OCI-LY3 (cell line): ENCODE measurements around the gene PHLDB1.

ENCODE experiments used
- H2AFZ ChIP-seq: fragments of 200-600, 300-600 bp; shearing (Covaris generic); 2 replicates; pipeline ENCODE4 v1.6.0; 2014; ENCODE audit warnings: antibody characterized with exemption, low read depth, low read length
- H3K27ac ChIP-seq: fragments of 200-600, 300-600 bp; sonication (generic); 2 replicates; pipeline ENCODE4 v1.5.1; 2014; ENCODE audit warnings: mild to moderate bottlenecking, low read length, moderate library complexity, mixed read lengths
- H3K27me3 ChIP-seq: fragments of 200-600, 300-600 bp; sonication (generic); 2 replicates; pipeline ENCODE4 v1.6.1; 2014; ENCODE audit warnings: low read depth, low read length, mixed read lengths
- H3K36me3 ChIP-seq: fragments of 200-600, 300-600 bp; sonication (generic); replicated peaks from 2 replicates; pipeline ENCODE3; 2014; ENCODE audit warnings: low read depth, low read length, mixed read lengths
- H3K4me1 ChIP-seq: fragments of 300-600, 200-600 bp; sonication (generic); 2 replicates; pipeline ENCODE4 v1.6.1; 2014; ENCODE audit warnings: low read length, mixed read lengths
- H3K4me2 ChIP-seq: fragments of 200-600, 300-600 bp; sonication (generic); 2 replicates; pipeline ENCODE4 v1.6.1; 2014; ENCODE audit warnings: low read length, mixed read lengths
- H3K4me3 ChIP-seq: fragments of 300-600, 200-600 bp; sonication (generic); 2 replicates; pipeline ENCODE4 v1.5.1; 2014; ENCODE audit warnings: antibody characterized with exemption, mild to moderate bottlenecking, low read length, moderate library complexity
- H3K79me2 ChIP-seq: fragments of 300-600, 200-600 bp; shearing (Covaris generic); 2 replicates; pipeline ENCODE4 v1.6.1; 2014; ENCODE audit warnings: mild to moderate bottlenecking, low read length, mixed read lengths
- H3K9ac ChIP-seq: fragments of 300-600, 200-600 bp; shearing (Covaris generic); 2 replicates; pipeline ENCODE4 v1.6.0; 2014; ENCODE audit warnings: mild to moderate bottlenecking, low read length, moderate library complexity
- H3K9me3 ChIP-seq: fragments of 200-600, 300-600 bp; shearing (Covaris generic); 2 replicates; pipeline ENCODE4 v1.6.1; 2014; ENCODE audit warnings: low read length, mixed read lengths; ENCODE audit not compliant: insufficient read depth
- H4K20me1 ChIP-seq: fragments of 200-600, 300-600 bp; sonication (generic); 2 replicates; pipeline ENCODE4 v1.6.1; 2016; ENCODE audit warnings: low read length, mixed read lengths; ENCODE audit not compliant: insufficient read depth
- EZH2phosphoT487 ChIP-seq: fragments of 200-600 bp; shearing (Covaris generic); IDR thresholded peaks from 2 replicates; pipeline ENCODE4 v1.6.1; 2018; ENCODE audit warnings: antibody characterized with exemption, mixed run types, low read depth
- TF ChIP-seq, protein P1 (sequence below): fragments of 200-600, 300-600 bp; sonication (generic); IDR thresholded peaks from 2 replicates; pipeline ENCODE4 v1.5.1; 2014; ENCODE audit warnings: antibody characterized with exemption, low read length, low read depth

The PHLDB1 gene

DNA sequence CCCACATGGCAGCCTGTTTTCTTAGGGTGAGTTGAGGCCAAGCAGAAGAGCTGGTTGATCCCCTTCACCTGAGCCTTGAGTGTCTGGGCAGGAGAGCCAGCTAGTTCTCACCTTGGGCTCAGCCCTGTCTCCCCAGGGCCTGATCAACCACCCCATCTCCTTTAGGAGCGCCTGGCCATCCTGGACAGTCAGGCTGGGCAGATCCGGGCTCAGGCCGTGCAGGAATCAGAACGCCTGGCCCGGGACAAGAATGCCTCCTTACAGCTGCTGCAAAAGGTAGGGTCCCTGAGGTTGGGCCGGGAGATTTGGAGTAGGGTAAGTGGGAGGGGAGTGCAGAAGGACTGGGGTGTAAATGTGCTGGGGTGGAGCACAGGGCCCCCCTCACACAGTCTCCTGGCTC is 31.3 kb downstream of the PHLDB1 start:
- TF ChIP-seq, protein P1, sequence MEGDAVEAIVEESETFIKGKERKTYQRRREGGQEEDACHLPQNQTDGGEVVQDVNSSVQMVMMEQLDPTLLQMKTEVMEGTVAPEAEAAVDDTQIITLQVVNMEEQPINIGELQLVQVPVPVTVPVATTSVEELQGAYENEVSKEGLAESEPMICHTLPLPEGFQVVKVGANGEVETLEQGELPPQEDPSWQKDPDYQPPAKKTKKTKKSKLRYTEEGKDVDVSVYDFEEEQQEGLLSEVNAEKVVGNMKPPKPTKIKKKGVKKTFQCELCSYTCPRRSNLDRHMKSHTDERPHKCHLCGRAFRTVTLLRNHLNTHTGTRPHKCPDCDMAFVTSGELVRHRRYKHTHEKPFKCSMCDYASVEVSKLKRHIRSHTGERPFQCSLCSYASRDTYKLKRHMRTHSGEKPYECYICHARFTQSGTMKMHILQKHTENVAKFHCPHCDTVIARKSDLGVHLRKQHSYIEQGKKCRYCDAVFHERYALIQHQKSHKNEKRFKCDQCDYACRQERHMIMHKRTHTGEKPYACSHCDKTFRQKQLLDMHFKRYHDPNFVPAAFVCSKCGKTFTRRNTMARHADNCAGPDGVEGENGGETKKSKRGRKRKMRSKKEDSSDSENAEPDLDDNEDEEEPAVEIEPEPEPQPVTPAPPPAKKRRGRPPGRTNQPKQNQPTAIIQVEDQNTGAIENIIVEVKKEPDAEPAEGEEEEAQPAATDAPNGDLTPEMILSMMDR = no peak
- TF ChIP-seq EZH2phosphoT487 = no peak
- Histone ChIP-seq H3K27me3 (no peaks in the 10 kb centered on the region; the same call in 1 of the 2 replicates), H3K9me3 (no peaks in the 10 kb centered on the region)

DNA sequence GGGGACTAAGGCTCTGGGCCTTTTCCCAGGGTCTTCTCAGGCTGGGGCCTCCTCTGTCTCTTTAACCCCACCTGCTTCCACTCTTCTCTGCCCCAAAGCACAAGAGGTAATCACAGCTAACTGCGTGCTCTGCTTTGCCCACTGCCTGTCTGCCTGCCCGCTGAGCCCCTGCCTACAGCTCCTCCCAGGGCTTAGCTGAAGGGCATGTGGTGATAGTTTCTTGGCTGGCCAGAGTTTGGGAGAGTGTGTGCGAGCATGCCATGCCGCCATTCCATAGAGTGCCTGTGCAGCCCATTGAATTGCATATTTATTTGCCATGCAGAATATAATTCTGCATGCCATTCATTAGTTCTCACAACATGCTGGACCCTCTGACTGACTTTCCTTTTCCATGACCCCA is 32.5 kb downstream of the PHLDB1 start:
- H3K27me3 ChIP-seq = no peaks in the 10 kb centered on the region; the same call in 1 of the 2 replicates
- TF ChIP-seq, protein P1 = no peak
- no peak for TF ChIP-seq EZH2phosphoT487
- H3K9ac ChIP-seq = no peak overlapping the region
- H3K9me3 ChIP-seq = no peaks in the 10 kb centered on the region
- H3K36me3 ChIP-seq = no peaks in the 10 kb centered on the region
- H3K4me3 ChIP-seq = no peak overlapping the region
- no peaks in the 10 kb centered on the region for H3K4me1 ChIP-seq
- H3K27ac ChIP-seq = no peak overlapping the region
- H4K20me1 ChIP-seq = no peaks in the 10 kb centered on the region
- no peaks in the 10 kb centered on the region for H3K79me2 ChIP-seq
- no peak overlapping the region for H3K4me2 ChIP-seq
- no peak overlapping the region for H2AFZ ChIP-seq

More for the DNA sequence above, 31.3 kb downstream of the PHLDB1 start:
- no peak overlapping the region for H2AFZ ChIP-seq
- H3K9ac ChIP-seq = no peak overlapping the region
- H4K20me1 ChIP-seq = no peaks in the 10 kb centered on the region
- no peak overlapping the region for H3K27ac ChIP-seq
- no peak overlapping the region for H3K4me3 ChIP-seq
- no peaks in the 10 kb centered on the region for H3K4me1 ChIP-seq
- no peak overlapping the region for H3K4me2 ChIP-seq
- no peaks in the 10 kb centered on the region for H3K36me3 ChIP-seq
- no peaks in the 10 kb centered on the region for H3K79me2 ChIP-seq

DNA sequence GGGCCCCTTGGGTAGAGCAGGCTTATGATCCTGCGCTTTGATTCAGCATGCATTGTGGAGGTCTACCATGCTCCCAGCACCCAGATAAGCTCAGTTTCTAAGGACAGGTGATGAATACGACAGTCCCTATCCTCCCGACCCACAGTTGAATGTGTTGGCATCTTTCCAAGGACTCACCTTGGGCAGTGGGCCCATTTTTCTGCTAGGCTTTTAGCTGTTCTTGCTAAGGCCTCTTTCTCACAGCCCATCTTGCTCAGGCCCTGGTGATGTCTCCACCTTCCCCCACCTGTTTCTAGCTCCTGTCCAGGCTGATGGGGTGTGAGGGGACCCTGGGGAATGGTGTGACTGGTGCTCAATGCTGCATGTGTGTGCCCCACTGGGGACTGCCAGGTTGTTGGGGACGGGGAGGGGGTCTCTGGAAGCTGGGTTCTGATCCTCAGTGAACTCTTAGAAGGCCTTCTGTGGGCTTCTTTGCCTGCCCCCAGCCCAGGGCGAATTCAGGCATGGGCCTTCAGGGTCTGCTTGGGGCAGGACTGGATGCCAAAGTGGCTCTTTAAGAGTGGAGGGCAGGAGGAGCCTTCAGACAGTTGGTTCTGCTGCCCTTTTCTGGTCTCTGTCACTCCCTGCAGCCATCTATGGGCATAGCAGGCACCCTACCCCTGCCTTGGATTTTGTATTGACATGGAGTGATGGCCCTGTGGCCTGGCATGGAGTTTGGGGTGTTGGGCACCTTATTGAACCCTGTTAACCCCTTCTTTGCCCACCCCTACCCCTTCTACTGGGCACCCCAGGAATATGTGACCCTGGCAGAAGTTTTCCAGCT is 33.1 kb downstream of the PHLDB1 start:
- H3K36me3 ChIP-seq = no peaks in the 10 kb centered on the region
- no peak for TF ChIP-seq EZH2phosphoT487
- TF ChIP-seq, protein P1 = no peak
- no peaks in the 10 kb centered on the region for H4K20me1 ChIP-seq
- no peak overlapping the region for H3K9ac ChIP-seq
- no peaks in the 10 kb centered on the region for H3K9me3 ChIP-seq
- H3K4me1 ChIP-seq = no peaks in the 10 kb centered on the region
- H3K4me3 ChIP-seq = no peak overlapping the region
- no peaks in the 10 kb centered on the region; the same call in 1 of the 2 replicates for H3K27me3 ChIP-seq
- no peak overlapping the region for H3K4me2 ChIP-seq
- H3K79me2 ChIP-seq = no peaks in the 10 kb centered on the region
- H2AFZ ChIP-seq = no peak overlapping the region
- no peak overlapping the region for H3K27ac ChIP-seq

- Histone ChIP-seq H2AFZ (no peak overlapping the region), H3K4me2 (no peak overlapping the region), H3K36me3 (no peaks in the 10 kb centered on the region), H4K20me1 (no peaks in the 10 kb centered on the region), H3K4me3 (no peak overlapping the region), H3K4me1 (no peaks in the 10 kb centered on the region), H3K27ac (no peak overlapping the region), H3K9me3 (no peaks in the 10 kb centered on the region), H3K27me3 (no peaks in the 10 kb centered on the region; the same call in 1 of the 2 replicates), H3K9ac (no peak overlapping the region), H3K79me2 (no peaks in the 10 kb centered on the region)
- TF ChIP-seq, protein P1 = no peak
- TF ChIP-seq EZH2phosphoT487 = no peak
Observed at GRCh38 chr11:118641397-118642019, 34.1 kb downstream of the PHLDB1 start.
